ENCODE measurements around the gene SOWAHA.

DNA sequence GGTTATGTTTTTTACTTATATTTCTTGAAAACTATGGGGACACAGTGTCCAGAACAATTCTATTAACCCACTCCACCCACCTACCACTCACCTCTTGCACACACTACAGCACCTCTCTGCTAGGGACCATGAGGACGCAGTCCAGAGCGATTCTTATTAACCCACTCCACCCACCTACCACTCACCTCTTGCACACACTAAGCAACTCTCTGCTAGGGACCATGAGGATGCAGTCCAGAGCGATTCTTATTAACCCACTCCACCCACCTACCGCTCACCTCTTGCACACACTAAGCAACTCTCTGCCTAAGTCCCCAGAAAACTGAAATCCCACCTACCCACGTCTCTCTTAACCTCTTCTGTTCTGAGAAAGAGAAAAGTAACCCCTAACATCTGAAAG is 19.5 kb downstream of the SOWAHA start:
- TF ChIP-seq, protein P1, sequence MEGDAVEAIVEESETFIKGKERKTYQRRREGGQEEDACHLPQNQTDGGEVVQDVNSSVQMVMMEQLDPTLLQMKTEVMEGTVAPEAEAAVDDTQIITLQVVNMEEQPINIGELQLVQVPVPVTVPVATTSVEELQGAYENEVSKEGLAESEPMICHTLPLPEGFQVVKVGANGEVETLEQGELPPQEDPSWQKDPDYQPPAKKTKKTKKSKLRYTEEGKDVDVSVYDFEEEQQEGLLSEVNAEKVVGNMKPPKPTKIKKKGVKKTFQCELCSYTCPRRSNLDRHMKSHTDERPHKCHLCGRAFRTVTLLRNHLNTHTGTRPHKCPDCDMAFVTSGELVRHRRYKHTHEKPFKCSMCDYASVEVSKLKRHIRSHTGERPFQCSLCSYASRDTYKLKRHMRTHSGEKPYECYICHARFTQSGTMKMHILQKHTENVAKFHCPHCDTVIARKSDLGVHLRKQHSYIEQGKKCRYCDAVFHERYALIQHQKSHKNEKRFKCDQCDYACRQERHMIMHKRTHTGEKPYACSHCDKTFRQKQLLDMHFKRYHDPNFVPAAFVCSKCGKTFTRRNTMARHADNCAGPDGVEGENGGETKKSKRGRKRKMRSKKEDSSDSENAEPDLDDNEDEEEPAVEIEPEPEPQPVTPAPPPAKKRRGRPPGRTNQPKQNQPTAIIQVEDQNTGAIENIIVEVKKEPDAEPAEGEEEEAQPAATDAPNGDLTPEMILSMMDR (IDR thresholded peaks at IDR 0.05) = no peak
- TF ChIP-seq POLR2A (IDR thresholded peaks at IDR 0.05) = no peak
